ENCODE data around the gene RDH8. TPM values are rescaled to one million over a fixed set of nuclear protein-coding genes. Genes with fewer than 3 reads are reported as not detected.
A peak's percentile ranks its signal among the peaks of the same experiment; 100 is the strongest.

The RDH8 gene
- total RNA-seq, 2 experiments from 2014 or later: not detected

GRCh38 chr19:9995999-9996398 lies 17.3 kb upstream of the RDH8 start:
- H3K27ac Mint-ChIP-seq: no peak overlapping the region
- peaks cover 35% of the 10 kb centered on the region for H3K27me3 Mint-ChIP-seq
- no peaks in the 10 kb centered on the region for H3K9me3 Mint-ChIP-seq
- no peak for DNase-seq
- no peaks in the 10 kb centered on the region for H3K36me3 Mint-ChIP-seq
- H3K4me1 Mint-ChIP-seq: no peaks in the 10 kb centered on the region
- no peak overlapping the region for H3K4me3 Mint-ChIP-seq

- no peak for DNase-seq
- Mint-ChIP-seq H3K9me3 (no peaks in the 10 kb centered on the region), H3K36me3 (no peaks in the 10 kb centered on the region), H3K27me3 (peaks cover 32% of the 10 kb centered on the region), H3K27ac (no peak overlapping the region), H3K4me1 (no peaks in the 10 kb centered on the region), H3K4me3 (no peak overlapping the region)
Observed at GRCh38 chr19:9996541-9996940, 16.7 kb upstream of the RDH8 start.

DNA sequence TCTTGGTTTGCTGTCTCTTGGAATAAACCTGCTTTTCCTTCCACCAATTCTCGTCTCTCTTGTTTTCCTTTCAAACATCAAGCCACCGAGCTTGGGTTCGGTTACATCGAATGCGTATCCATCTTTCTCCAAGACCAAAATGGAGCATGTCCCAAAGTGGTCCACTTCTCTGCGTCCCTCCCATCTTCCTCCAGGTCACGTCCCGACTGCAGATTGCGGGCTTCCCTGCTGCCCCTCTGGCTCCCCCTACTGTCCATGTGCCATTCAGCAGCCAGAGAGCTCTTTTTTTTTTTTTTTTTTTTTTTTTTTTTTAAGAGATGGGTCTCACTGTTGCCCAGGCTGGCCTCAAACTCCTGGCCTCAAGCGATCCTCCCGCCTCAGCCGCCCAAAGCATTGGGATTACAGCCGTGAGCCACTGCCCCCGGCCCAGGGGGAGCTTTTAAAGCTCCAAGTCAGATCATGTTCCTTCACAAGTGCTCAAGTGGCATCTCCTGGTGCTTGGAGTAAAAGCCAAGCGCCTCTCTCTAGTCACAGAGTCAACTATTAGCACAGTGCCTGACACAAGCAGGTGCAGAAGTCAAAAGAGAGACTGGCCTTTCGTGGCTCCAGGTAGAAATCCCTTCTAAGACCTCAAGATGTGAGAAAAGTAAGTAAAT lies 13.0 kb upstream of the RDH8 start:
- peaks cover 54% of the 10 kb centered on the region for H3K27me3 Mint-ChIP-seq
- H3K36me3 Mint-ChIP-seq: no peaks in the 10 kb centered on the region
- no peaks in the 10 kb centered on the region for H3K4me1 Mint-ChIP-seq
- no peak overlapping the region for H3K27ac Mint-ChIP-seq
- DNase-seq: peak; percentile 68
- no peak overlapping the region for H3K4me3 Mint-ChIP-seq
- no peaks in the 10 kb centered on the region for H3K9me3 Mint-ChIP-seq

- H3K4me3 Mint-ChIP-seq: no peak overlapping the region
- DNase-seq: no peak
- no peak overlapping the region for H3K27ac Mint-ChIP-seq
- H3K36me3 Mint-ChIP-seq: peaks cover under 1% of the 10 kb centered on the region
- H3K9me3 Mint-ChIP-seq: no peaks in the 10 kb centered on the region
- H3K27me3 Mint-ChIP-seq: peaks cover 61% of the 10 kb centered on the region
- peaks cover 5% of the 10 kb centered on the region for H3K4me1 Mint-ChIP-seq
Observed at GRCh38 chr19:10001899-10002298, 11.4 kb upstream of the RDH8 start.

DNA sequence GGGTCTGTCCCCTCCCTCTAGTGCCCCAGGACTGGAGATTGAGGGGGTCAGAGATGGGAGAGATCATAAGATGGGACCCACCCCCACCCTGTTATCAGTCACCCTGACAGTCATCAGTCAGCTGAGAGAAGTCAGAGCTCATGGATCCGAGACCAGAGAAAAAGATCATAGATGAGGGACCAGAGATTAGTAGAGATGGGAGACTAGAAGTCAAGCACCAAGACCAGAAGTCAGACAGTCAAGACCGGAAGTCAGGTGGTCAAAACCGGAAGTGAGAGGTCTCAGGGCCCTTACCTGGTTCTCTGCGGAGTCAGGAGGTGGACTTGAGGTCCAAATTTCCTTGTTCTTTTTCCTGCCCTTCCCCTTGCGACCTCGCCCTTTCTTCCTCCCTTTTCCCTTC lies 10.0 kb upstream of the RDH8 start:
- no peak for DNase-seq
- H3K4me3 Mint-ChIP-seq: no peak overlapping the region
- peaks cover 64% of the 10 kb centered on the region for H3K27me3 Mint-ChIP-seq
- no peak overlapping the region for H3K27ac Mint-ChIP-seq
- peaks cover 5% of the 10 kb centered on the region for H3K4me1 Mint-ChIP-seq
- peaks cover 2% of the 10 kb centered on the region for H3K36me3 Mint-ChIP-seq
- no peaks in the 10 kb centered on the region for H3K9me3 Mint-ChIP-seq

DNA sequence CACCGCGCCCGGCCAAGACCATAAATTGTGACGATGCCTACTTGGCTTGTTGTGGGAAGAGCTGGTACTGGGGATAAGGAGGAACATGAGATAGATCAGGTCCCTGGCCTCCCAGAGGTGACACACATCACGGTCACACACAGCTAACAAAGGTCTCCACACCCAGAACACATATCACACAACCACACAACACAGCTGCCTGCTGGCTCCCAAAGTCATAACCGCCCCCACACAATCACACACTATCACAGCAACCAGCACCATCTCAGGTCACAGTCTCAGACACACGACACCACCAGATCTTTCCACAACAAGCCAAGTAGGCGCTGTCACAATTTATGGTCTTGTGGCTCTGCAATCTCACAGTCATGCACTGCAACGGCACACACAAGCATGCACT lies 8.7 kb upstream of the RDH8 start:
- Mint-ChIP-seq H3K4me3 (no peak overlapping the region), H3K27ac (no peak overlapping the region), H3K4me1 (peaks cover 10% of the 10 kb centered on the region), H3K27me3 (peaks cover 65% of the 10 kb centered on the region), H3K36me3 (peaks cover 2% of the 10 kb centered on the region), H3K9me3 (no peaks in the 10 kb centered on the region)
- DNase-seq: no peak

DNA sequence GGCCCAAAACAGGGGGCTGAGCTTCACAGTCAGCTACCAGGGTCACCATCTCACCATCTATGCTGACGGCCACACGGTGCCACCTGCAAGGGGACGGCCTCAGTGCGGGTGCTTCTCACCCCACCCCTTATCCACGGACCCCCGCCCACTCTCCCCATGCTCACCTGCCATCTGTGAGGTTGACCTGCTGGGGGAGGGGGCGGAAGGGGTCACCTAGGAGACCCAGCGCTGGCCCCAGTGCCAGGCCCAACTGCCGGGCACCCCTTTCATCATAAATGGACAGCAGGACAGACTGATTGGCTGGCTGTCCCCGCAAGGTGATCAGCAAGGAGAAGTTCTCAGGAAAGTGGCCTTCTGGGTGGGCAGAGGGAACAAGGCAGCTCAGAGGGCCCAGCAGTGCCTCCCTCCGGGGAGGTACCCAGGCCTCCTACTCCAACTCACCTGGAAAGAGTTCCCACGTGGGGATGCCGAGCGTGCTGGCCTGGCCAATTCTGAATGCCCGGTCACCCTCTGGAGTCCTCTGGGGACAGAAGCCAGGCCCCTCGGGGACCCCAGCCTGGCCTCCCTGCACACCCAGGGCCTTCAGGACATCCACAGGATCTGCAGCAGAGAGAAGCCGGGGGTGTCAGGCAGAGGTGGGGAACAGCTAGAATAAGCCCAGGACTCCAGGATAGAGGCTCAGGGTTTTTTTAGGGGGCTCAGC lies 7.5 kb upstream of the RDH8 start:
- Mint-ChIP-seq H3K4me1 (peaks cover 14% of the 10 kb centered on the region), H3K4me3 (no peak overlapping the region), H3K27me3 (peaks cover 63% of the 10 kb centered on the region), H3K36me3 (peaks cover 2% of the 10 kb centered on the region), H3K27ac (no peak overlapping the region), H3K9me3 (no peaks in the 10 kb centered on the region)
- no peak for DNase-seq

GRCh38 chr19:10006335-10006708 lies 7.0 kb upstream of the RDH8 start:
- Mint-ChIP-seq H3K4me3 (no peak overlapping the region), H3K9me3 (no peaks in the 10 kb centered on the region)

GRCh38 chr19:10006752-10007323 lies 6.4 kb upstream of the RDH8 start:
- Mint-ChIP-seq H3K27me3 (peaks cover 70% of the 10 kb centered on the region), H3K4me1 (peaks cover 14% of the 10 kb centered on the region), H3K9me3 (no peaks in the 10 kb centered on the region), H3K4me3 (no peak overlapping the region), H3K27ac (no peak overlapping the region), H3K36me3 (peaks cover 2% of the 10 kb centered on the region)
- no peak for DNase-seq

More at GRCh38 chr19:10006335-10006708, 7.0 kb upstream of the RDH8 start:
- Mint-ChIP-seq H3K36me3 (peaks cover 2% of the 10 kb centered on the region), H3K4me1 (peaks cover 14% of the 10 kb centered on the region), H3K27me3 (peaks cover 69% of the 10 kb centered on the region), H3K27ac (no peak overlapping the region)
- DNase-seq: no peak

DNA sequence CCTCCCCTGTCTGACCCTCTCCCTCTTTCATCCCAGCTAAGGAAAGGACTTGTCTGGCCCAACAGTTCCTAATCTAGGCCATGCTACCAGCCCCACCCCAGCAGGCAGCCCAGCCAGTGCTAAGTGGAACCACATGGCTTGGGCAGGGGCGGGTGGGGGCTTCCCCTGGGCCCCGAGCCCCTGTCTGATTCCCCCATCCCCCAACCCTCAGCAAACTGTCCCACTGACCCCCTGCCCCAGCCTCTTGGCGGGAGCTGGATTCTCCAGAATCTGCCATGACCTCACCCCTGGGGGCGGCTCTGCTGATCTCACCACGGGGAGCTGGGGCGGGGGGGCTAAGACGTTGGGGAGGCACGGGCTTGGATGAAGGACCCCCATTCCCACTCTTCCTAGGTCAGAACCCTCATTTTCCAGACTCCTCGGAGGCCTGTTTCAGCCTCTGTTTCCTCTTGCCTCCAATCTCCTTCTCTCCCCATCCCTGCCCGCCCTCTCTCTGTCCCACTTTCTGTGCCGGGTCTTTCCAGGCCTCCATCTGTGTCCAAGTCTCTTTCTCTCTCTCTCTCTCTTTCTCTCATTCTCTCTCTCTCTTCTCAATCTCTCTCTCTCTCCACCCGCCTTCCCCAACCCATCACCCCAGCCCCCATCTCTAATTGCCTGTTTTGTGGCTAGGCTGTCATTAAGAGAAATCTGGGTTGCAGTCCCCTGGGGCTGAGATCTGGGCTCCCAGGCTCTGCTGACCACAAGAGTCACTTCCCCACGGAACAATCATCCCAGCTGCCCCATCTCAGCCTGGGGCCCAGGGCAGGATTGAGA lies 5.7 kb upstream of the RDH8 start:
- H3K27ac Mint-ChIP-seq: no peak overlapping the region
- peaks cover 14% of the 10 kb centered on the region for H3K4me1 Mint-ChIP-seq
- no peak for DNase-seq
- peaks cover 2% of the 10 kb centered on the region for H3K36me3 Mint-ChIP-seq
- H3K4me3 Mint-ChIP-seq: no peak overlapping the region
- H3K27me3 Mint-ChIP-seq: peaks cover 70% of the 10 kb centered on the region
- no peaks in the 10 kb centered on the region for H3K9me3 Mint-ChIP-seq

DNA sequence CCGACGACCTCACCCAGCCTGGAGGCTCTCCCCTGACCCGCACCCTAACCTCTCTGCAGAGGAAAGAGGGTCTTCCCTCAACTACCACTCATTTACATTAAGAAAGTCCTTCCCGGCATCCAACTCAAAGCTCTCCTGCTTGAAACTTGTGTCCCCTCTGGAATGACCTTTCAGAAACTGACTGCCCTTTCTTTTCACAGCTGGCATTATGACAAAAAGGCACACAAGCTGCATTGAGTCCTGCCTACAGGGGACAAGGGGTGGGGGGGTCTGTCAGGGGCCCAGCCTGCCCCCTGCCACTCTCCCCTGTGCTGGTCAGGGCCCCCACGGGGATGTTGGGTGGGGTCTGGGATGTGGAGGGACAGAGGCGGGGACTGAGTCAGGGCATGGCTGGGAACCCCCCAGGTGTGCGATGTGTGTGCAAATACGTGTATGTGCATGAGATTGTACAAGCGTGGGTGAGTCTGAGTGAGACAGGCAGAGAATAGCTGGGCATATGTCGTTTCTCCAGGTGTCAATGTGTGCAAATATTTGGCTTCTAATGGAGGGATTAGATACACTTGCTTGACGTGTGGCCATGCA lies 5.0 kb upstream of the RDH8 start:
- Mint-ChIP-seq H3K27ac (no peak overlapping the region), H3K4me1 (peaks cover 14% of the 10 kb centered on the region)

GRCh38 chr19:10009714-10010224 lies 3.5 kb upstream of the RDH8 start:
- peaks cover 2% of the 10 kb centered on the region for H3K36me3 Mint-ChIP-seq

More for the DNA sequence above, 5.0 kb upstream of the RDH8 start:
- Mint-ChIP-seq H3K4me3 (no peak overlapping the region), H3K27me3 (peaks cover 68% of the 10 kb centered on the region), H3K36me3 (peaks cover 2% of the 10 kb centered on the region), H3K9me3 (no peaks in the 10 kb centered on the region)
- DNase-seq: no peak

GRCh38 chr19:10010247-10010691 lies 3.0 kb upstream of the RDH8 start, which contains the start of gene COL5A3:
Gene COL5A3 (minus strand): TSS chr19:10010504. CDS start chr19:10010385, 119 bp downstream.
- H3K4me3 Mint-ChIP-seq: no peak within 1 kb of the TSS
- no peaks in the 10 kb centered on the region for H3K9me3 Mint-ChIP-seq
- no peak for DNase-seq
- no peak within 1 kb of the TSS for H3K27ac Mint-ChIP-seq
- peaks cover 14% of the 10 kb centered on the region for H3K4me1 Mint-ChIP-seq
- peaks cover 70% of the 10 kb centered on the region for H3K27me3 Mint-ChIP-seq
- H3K36me3 Mint-ChIP-seq: peaks cover 2% of the 10 kb centered on the region

More at GRCh38 chr19:10009714-10010224, 3.5 kb upstream of the RDH8 start:
- Mint-ChIP-seq H3K27ac (no peak overlapping the region), H3K4me1 (peaks cover 14% of the 10 kb centered on the region), H3K9me3 (no peaks in the 10 kb centered on the region), H3K27me3 (peaks cover 72% of the 10 kb centered on the region), H3K4me3 (no peak overlapping the region)
- no peak for DNase-seq

DNA sequence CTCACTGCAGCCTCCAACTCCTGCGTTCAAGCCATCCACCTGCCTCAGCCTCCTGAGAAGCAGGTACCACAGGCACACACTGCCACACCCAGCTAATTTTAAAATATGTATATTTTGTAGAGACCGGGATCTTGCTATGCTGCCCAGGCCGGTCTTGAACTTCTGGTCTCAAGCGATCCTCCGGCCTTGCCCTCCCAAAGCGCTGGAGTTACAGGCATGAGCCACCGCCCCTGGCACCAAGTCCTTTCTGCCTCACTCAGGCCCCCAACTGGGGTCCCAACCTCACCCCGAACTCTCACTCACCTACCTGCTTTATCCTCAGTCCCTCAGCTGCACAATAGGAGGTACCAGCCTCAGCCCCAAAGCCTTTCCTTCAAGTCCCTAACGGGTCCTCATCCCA lies 2.3 kb upstream of the RDH8 start:
- no peak for DNase-seq
- H3K4me1 Mint-ChIP-seq: peaks cover 14% of the 10 kb centered on the region
- no peak overlapping the region for H3K27ac Mint-ChIP-seq
- H3K9me3 Mint-ChIP-seq: no peaks in the 10 kb centered on the region
- no peak overlapping the region for H3K4me3 Mint-ChIP-seq
- H3K27me3 Mint-ChIP-seq: peaks cover 68% of the 10 kb centered on the region
- peaks cover 2% of the 10 kb centered on the region for H3K36me3 Mint-ChIP-seq

All from activated naive CD8-positive, alpha-beta T cell treated with anti-CD3 and anti-CD28 coated beads for 36 hours (primary cell).